AG09309 (cell line): ENCODE measurements around the gene BCAM.

Source experiments
- DNase-seq: peaks from one replicate; pipeline ENCODE4 v3.0.0-alpha.2; 2010; ENCODE audit warnings: low read depth
- H3K4me3 ChIP-seq: 2 replicates; pipeline ENCODE4 v1.5.1; 2011; ENCODE audit warnings: mild to moderate bottlenecking, low read depth, low read length, moderate library complexity; ENCODE audit not compliant: control insufficient read depth
- CTCF ChIP-seq: IDR thresholded peaks from 2 replicates; pipeline ENCODE4 v1.5.1; 2011; ENCODE audit warnings: mild to moderate bottlenecking, low read depth, low read length, inconsistent platforms; ENCODE audit not compliant: insufficient read depth, control insufficient read depth; ENCODE audit errors: missing control alignments

BCAM gene

GRCh38 chr19:44847144-44848035, 38.5 kb downstream of the BCAM start:
- TF ChIP-seq CTCF, result no peak
- H3K4me3 ChIP-seq, result peak overlapping the region; percentile 97
- no peak for DNase-seq

GRCh38 chr19:44848036-44848811, 39.3 kb downstream of the BCAM start:
- no peak for TF ChIP-seq CTCF
- peak overlapping the region; percentile 97 for H3K4me3 ChIP-seq
- DNase-seq, result no peak

- DNase-seq, result no peak
- H3K4me3 ChIP-seq, result peak overlapping the region; percentile 97
- no peak for TF ChIP-seq CTCF
These were observed 40.0 kb downstream of the BCAM start for GRCh38 chr19:44848812-44849447.

DNA sequence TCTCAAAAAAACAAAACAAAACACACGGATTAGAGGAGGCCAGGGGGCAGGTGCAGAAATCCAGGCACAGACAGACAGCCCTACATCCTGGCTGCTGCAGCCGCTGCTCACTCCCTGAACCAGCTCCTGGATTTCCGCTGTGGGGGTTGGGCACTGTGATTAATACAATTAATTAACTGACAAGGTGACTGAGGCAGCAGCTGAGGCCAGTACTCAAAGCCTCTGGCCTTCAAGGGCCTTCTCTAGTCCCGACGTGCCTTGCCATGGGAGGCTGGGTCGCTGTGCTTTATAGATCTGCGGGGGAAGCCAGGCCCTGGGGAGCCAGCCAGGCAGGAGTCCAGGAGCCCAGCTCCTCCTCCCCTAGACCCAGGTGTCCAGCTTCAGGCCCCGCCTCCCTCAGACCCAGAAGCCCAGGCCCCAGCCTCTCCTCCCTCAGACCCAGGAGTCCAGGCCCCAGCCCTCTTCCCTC, 41.8 kb downstream of the BCAM start:
- DNase-seq, result no peak
- H3K4me3 ChIP-seq, result no peak overlapping the region
- TF ChIP-seq CTCF, result no peak

GRCh38 chr19:44851427-44851826, 42.5 kb downstream of the BCAM start:
- no peak for TF ChIP-seq CTCF
- no peak for DNase-seq

GRCh38 chr19:44855606-44856005, 46.7 kb downstream of the BCAM start:
- no peak overlapping the region for H3K4me3 ChIP-seq
- DNase-seq, result no peak
- no peak for TF ChIP-seq CTCF

More at GRCh38 chr19:44851427-44851826, 42.5 kb downstream of the BCAM start:
- H3K4me3 ChIP-seq, result no peak overlapping the region
